MCF 10A (cell line): ENCODE measurements around the gene HNRNPD. TPM values are rescaled to one million over a fixed set of nuclear protein-coding genes. Genes with fewer than 3 reads are reported as not detected.
"Not testable (repeated sequence)": the region's sequence is repeated elsewhere in the genome, so short reads cannot be mapped to it uniquely, and the experiment has no call there.

Experiments used
- BruUV-seq: library from RNA; stranded (reverse); fragments of 400-500 nt; replicated peaks from 2 replicates; lab custom pipeline; 2021; lab: Mats Ljungman, UMichigan
- CTCF ChIA-PET: fragments of 300-600 bp; sonication (Branson Sonifier 250); formaldehyde crosslinking; extraction: SDS; loops from one replicate; lab custom pipeline; 2021; ENCODE audit warnings: antibody characterized with exemption, inconsistent platforms; lab: Yijun Ruan, JAX
- POLR2A ChIA-PET: fragments of 300-600, 350-650 bp; sonication (Branson Sonifier 250); formaldehyde crosslinking; extraction: SDS; loops from one replicate; lab custom pipeline; 2020; ENCODE audit warnings: antibody characterized with exemption, inconsistent platforms; lab: Yijun Ruan, JAX
- DNase-seq: peaks from one replicate; pipeline ENCODE4 v3.0.0-alpha.2; 2018; ENCODE audit not compliant: unreplicated experiment
- H3K27ac Mint-ChIP-seq: one replicate; pipeline ENCODE4 v1.8.0; 2022; ENCODE audit warnings: mild to moderate bottlenecking, low read depth, mixed read lengths; ENCODE audit not compliant: unreplicated experiment
- H3K27me3 Mint-ChIP-seq: one replicate; pipeline ENCODE4 v1.8.0; 2022; ENCODE audit warnings: mixed read lengths; ENCODE audit not compliant: insufficient read depth, unreplicated experiment
- H3K36me3 Mint-ChIP-seq: one replicate; pipeline ENCODE4 v1.8.0; 2022; ENCODE audit warnings: mild to moderate bottlenecking, moderate library complexity, mixed read lengths; ENCODE audit not compliant: insufficient read depth, unreplicated experiment
- H3K4me1 Mint-ChIP-seq: one replicate; pipeline ENCODE4 v1.8.0; 2022; ENCODE audit warnings: mixed read lengths; ENCODE audit not compliant: insufficient read depth, unreplicated experiment
- H3K4me3 Mint-ChIP-seq: one replicate; pipeline ENCODE4 v1.8.0; 2022; ENCODE audit warnings: mild to moderate bottlenecking, moderate library complexity, mixed read lengths; ENCODE audit not compliant: unreplicated experiment
- H3K9me3 Mint-ChIP-seq: one replicate; pipeline ENCODE4 v1.8.0; 2022; ENCODE audit warnings: mixed read lengths; ENCODE audit not compliant: unreplicated experiment
- intact Hi-C: fragments of 100-400 bp; cut with micrococcal nuclease; formaldehyde crosslinking; loops from 2 replicates; pipeline ENCODE4 v1.14.1; 2022
- total RNA-seq: library from RNA; stranded (reverse); gene quantifications from 2 replicates; pipeline ENCODE4 v1.2.3, GENCODE V29; 2022
- TF ChIP-seq, protein P1 (sequence below): fragments of 200-600 bp; IDR thresholded peaks from one replicate; pipeline ENCODE4 v1.8.0; 2022; ENCODE audit warnings: antibody characterized with exemption, mild to moderate bottlenecking; ENCODE audit not compliant: unreplicated experiment

The HNRNPD gene
- total RNA-seq, 1 experiment from 2014 or later, result 308 TPM

DNA sequence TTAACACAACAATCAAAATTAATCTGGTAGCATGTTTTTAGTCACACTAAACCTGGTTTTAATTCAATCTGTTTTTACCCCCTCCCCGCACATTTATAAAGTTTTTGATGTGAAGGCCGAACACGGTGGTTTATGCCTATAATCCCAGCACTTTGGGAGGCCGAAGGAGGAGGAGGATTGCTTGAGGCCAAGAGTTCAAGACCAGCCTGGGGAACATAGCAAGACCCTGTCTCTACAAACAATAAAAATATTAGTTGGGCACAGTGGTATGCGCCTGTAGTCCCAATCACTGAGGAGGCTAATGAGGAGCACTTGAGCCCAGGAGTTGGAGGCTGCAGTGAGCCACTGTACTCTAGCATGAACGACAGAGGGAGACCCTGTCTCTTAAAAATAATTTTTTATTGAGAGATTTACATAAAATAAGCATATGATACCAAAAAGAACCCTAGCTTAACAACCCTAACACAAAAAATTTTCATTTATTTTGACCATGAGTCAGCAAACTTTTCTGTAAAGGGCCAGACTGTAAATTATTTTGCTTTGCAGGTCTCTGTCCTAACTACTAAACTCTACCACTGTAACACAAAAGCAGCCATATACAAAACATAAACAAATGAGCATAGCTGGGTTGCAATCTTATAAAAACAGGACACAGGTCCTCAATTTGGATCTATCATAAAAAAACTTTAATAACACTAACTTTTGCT lies 21.5 kb downstream of the HNRNPD start:
- no TSS peak for BruUV-seq

DNA sequence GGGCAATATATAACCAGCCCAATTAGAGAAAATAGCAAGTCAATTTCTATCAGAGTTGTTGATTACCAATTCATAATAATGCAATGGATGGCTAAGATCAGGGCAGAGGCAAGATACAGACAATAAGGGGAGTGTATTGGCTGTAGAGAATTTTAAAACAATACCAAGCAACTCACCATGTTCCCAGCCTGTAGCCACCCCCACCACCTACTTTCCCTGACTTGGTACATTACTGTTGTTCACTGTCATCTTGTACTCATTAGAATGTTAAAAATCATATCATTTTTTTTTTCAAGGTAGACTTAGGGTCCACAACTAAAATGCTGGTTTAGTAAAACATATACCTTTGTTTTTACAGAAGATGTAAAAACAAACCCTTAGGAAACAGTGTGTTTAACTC lies 27.7 kb downstream of the HNRNPD start:
- H3K36me3 Mint-ChIP-seq, result peaks cover 52% of the 10 kb centered on the region
- ChIA-PET POLR2A (no interaction called here), CTCF (no interaction called here)
- no peaks in the 10 kb centered on the region for H3K4me1 Mint-ChIP-seq
- DNase-seq, result no peak
- no peak overlapping the region for H3K27ac Mint-ChIP-seq
- intact Hi-C loops, result no loop called here
- TF ChIP-seq, protein P1, sequence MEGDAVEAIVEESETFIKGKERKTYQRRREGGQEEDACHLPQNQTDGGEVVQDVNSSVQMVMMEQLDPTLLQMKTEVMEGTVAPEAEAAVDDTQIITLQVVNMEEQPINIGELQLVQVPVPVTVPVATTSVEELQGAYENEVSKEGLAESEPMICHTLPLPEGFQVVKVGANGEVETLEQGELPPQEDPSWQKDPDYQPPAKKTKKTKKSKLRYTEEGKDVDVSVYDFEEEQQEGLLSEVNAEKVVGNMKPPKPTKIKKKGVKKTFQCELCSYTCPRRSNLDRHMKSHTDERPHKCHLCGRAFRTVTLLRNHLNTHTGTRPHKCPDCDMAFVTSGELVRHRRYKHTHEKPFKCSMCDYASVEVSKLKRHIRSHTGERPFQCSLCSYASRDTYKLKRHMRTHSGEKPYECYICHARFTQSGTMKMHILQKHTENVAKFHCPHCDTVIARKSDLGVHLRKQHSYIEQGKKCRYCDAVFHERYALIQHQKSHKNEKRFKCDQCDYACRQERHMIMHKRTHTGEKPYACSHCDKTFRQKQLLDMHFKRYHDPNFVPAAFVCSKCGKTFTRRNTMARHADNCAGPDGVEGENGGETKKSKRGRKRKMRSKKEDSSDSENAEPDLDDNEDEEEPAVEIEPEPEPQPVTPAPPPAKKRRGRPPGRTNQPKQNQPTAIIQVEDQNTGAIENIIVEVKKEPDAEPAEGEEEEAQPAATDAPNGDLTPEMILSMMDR, result no peak
- no peaks in the 10 kb centered on the region for H3K27me3 Mint-ChIP-seq
- H3K9me3 Mint-ChIP-seq, result no peaks in the 10 kb centered on the region
- no TSS peak for BruUV-seq
- no peak overlapping the region for H3K4me3 Mint-ChIP-seq

More for the DNA sequence above, 21.5 kb downstream of the HNRNPD start:
- Mint-ChIP-seq H3K27me3 (no peaks in the 10 kb centered on the region), H3K4me3 (no peak overlapping the region), H3K27ac (no peak overlapping the region), H3K9me3 (no peaks in the 10 kb centered on the region), H3K4me1 (peaks cover under 1% of the 10 kb centered on the region), H3K36me3 (peaks cover 98% of the 10 kb centered on the region)
- DNase-seq, result no peak
- CTCF ChIA-PET, result interaction anchor here (2.0 kb wide), 1 partner anchor 8 kb away, joined by 5 read pairs; no protein-coding TSS in a partner anchor
- POLR2A ChIA-PET, result interaction anchor here (0.6 to 1.1 kb wide), 4 partner anchors 38 to 701 kb away, joined by 3 read pairs; no protein-coding TSS in a partner anchor
- intact Hi-C loops, result no loop called here
- TF ChIP-seq, protein P1, result no peak

DNA sequence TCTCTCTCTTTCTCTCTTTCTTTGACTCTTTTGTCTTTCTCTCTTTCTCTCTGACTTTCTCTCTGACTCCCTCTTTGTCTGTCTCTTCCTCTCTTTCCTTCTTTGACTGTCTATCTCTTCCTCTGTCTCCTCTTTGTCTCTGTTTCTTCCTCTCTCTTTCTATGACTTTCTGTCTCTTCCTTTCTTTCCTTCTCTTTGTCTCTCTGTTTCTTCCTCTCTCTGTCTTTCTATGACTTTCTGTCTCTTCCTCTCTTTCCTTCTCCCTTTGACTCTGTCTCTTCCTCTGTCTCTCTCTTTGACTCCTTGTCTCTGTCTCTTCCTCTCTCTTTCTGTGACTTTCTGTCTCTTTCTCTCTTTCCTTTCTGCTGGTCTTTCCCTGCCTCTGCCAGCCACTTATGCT lies 38.7 kb downstream of the HNRNPD start:
- Mint-ChIP-seq H3K27me3 (no peaks in the 10 kb centered on the region), H3K4me1 (no peaks in the 10 kb centered on the region), H3K36me3 (no peaks in the 10 kb centered on the region), H3K9me3 (peaks cover 11% of the 10 kb centered on the region), H3K27ac (no peak overlapping the region), H3K4me3 (no peak overlapping the region)
- no peak for DNase-seq
- POLR2A ChIA-PET, result no interaction called here
- TF ChIP-seq, protein P1, result no peak
- CTCF ChIA-PET, result no interaction called here
- no TSS peak for BruUV-seq
- intact Hi-C loops, result no loop called here

DNA sequence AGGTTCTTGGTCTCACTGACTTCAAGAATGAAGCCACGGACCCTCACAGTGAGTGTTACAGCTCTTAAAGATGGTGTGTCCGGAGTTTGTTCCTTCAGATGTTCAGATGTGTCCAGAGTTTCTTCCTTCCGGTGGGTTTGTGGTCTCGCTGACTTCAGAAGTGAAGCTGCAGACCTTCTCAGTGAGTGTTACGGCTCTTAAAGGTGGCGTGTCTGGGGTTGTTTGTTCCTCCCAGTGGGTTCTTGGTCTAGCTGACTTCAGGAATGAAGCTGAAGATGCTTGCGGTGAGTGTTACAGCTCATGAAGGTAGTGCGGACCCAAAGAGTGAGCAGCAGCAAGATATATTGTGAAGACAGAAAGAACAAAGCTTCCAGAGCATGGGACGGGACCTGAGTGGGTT lies 40.1 kb downstream of the HNRNPD start:
- CTCF ChIA-PET, intact Hi-C loops, BruUV-seq, POLR2A ChIA-PET, H3K36me3 Mint-ChIP-seq, H3K4me3 Mint-ChIP-seq, H3K27me3 Mint-ChIP-seq, H3K4me1 Mint-ChIP-seq, H3K27ac Mint-ChIP-seq, DNase-seq: not testable (repeated sequence)
- H3K9me3 Mint-ChIP-seq, result peaks cover 18% of the 10 kb centered on the region
